Osteocyte (in vitro differentiated cells): ENCODE results near the gene RGS7. TPM values are rescaled to one million over a fixed set of nuclear protein-coding genes. Genes with fewer than 3 reads are reported as not detected.
A peak's percentile ranks its signal among the peaks of the same experiment; 100 is the strongest.

ENCODE experiments used
- DNase-seq: peaks from one replicate; pipeline ENCODE4 v3.0.0; 2021; ENCODE audit warnings: mixed read lengths; ENCODE audit not compliant: unreplicated experiment; ENCODE audit errors: extremely low spot score
- H3K27ac Mint-ChIP-seq: one replicate; pipeline ENCODE4 v1.8.0; 2021; ENCODE audit warnings: mild to moderate bottlenecking, mixed read lengths; ENCODE audit not compliant: unreplicated experiment
- H3K27me3 Mint-ChIP-seq: one replicate; pipeline ENCODE4 v1.8.0; 2021; ENCODE audit warnings: mixed read lengths; ENCODE audit not compliant: unreplicated experiment
- H3K36me3 Mint-ChIP-seq: one replicate; pipeline ENCODE4 v1.8.0; 2021; ENCODE audit warnings: mixed read lengths; ENCODE audit not compliant: unreplicated experiment
- H3K4me1 Mint-ChIP-seq: one replicate; pipeline ENCODE4 v1.8.0; 2021; ENCODE audit warnings: mixed read lengths; ENCODE audit not compliant: unreplicated experiment
- H3K4me3 Mint-ChIP-seq: one replicate; pipeline ENCODE4 v1.8.0; 2021; ENCODE audit warnings: mild to moderate bottlenecking, moderate library complexity, mixed read lengths; ENCODE audit not compliant: unreplicated experiment
- H3K9me3 Mint-ChIP-seq: one replicate; pipeline ENCODE4 v1.8.0; 2021; ENCODE audit warnings: mixed read lengths; ENCODE audit not compliant: unreplicated experiment
- total RNA-seq: library from RNA; stranded (reverse); gene quantifications from 2 replicates; pipeline ENCODE4 v1.2.1, GENCODE V29; 2021
- TF ChIP-seq, protein P1 (sequence below): fragments of 200-600 bp; sonication (generic); IDR thresholded peaks from 2 replicates; pipeline ENCODE4 v1.5.0; 2021; ENCODE audit warnings: antibody characterized with exemption, mild to moderate bottlenecking, moderate library complexity

The RGS7 gene
- total RNA-seq, 1 donor from 2014 or later, result 10.9 TPM

DNA sequence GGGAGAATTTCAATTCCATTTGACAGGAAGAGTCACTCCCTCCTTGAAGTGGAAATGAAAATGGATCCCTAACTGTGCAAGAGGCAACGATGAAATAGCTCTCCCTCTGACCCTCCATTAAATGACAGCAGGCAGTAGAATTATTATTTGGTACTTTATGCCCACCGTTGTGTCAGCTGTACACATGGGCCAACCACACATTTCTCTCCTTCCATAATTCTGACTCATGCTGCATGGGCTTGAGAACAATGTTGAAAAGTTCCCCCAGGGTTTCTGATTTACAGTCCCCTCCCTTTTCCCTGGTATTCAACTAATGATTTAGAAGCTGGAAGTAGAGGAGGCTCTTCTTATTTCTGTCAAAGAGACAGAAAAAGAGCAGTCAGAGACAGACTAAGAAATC, 103.5 kb downstream of the RGS7 start:
- no peak overlapping the region for H3K4me3 Mint-ChIP-seq
- DNase-seq, result no peak
- peak overlapping the region; percentile 51 for H3K27ac Mint-ChIP-seq
- peaks cover 28% of the 10 kb centered on the region for H3K4me1 Mint-ChIP-seq
- peaks cover 8% of the 10 kb centered on the region for H3K36me3 Mint-ChIP-seq
- TF ChIP-seq, protein P1, sequence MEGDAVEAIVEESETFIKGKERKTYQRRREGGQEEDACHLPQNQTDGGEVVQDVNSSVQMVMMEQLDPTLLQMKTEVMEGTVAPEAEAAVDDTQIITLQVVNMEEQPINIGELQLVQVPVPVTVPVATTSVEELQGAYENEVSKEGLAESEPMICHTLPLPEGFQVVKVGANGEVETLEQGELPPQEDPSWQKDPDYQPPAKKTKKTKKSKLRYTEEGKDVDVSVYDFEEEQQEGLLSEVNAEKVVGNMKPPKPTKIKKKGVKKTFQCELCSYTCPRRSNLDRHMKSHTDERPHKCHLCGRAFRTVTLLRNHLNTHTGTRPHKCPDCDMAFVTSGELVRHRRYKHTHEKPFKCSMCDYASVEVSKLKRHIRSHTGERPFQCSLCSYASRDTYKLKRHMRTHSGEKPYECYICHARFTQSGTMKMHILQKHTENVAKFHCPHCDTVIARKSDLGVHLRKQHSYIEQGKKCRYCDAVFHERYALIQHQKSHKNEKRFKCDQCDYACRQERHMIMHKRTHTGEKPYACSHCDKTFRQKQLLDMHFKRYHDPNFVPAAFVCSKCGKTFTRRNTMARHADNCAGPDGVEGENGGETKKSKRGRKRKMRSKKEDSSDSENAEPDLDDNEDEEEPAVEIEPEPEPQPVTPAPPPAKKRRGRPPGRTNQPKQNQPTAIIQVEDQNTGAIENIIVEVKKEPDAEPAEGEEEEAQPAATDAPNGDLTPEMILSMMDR, result no peak
- H3K27me3 Mint-ChIP-seq, result no peaks in the 10 kb centered on the region
- H3K9me3 Mint-ChIP-seq, result peaks cover 15% of the 10 kb centered on the region

DNA sequence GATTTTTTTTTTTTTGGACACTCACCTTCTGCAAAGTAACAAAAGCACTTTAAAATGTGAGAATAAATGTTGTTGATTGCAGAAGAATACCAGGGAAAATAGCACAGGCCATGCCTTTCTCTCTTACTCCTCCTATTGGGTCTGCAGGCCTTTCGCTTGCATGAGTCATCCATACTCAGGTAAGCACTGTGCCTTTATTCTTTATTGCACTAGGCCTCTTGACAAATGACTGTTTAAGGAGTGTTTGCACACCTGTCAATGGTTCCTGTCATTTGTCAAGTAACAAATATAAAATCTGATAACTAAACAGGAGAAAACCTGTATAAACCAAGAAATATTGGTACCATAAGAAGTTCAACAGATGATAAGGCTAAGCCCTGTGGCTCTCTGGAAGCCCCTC, 106.5 kb downstream of the RGS7 start:
- Mint-ChIP-seq H3K9me3 (peaks cover 17% of the 10 kb centered on the region), H3K4me1 (peaks cover 25% of the 10 kb centered on the region), H3K27ac (no peak overlapping the region), H3K4me3 (no peak overlapping the region), H3K27me3 (no peaks in the 10 kb centered on the region), H3K36me3 (peaks cover 10% of the 10 kb centered on the region)
- DNase-seq, result no peak
- TF ChIP-seq, protein P1, result no peak

DNA sequence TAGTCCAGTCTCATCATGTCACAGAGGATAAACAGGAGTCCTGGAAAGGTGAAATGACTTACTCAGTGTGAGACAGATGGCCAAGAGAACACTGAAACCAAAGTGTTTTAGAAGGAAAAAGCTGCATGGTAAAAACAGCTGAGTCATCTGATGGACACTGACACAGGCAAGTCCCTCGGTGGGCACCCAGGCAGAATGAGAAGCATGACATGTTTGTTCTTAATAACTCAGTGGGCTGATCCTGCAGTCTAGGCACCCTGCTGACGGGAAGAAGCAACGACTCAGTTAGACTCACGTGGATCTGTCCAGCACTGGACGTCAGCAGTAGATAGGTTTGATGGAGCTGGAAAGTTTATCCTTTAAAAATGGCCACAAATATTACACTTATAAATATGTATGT, 116.9 kb downstream of the RGS7 start:
- Mint-ChIP-seq H3K9me3 (peaks cover 7% of the 10 kb centered on the region), H3K4me3 (no peak overlapping the region), H3K27ac (peak overlapping the region; percentile 36), H3K36me3 (peaks cover 3% of the 10 kb centered on the region), H3K27me3 (no peaks in the 10 kb centered on the region), H3K4me1 (peaks cover 11% of the 10 kb centered on the region)
- no peak for DNase-seq
- TF ChIP-seq, protein P1, result no peak

DNA sequence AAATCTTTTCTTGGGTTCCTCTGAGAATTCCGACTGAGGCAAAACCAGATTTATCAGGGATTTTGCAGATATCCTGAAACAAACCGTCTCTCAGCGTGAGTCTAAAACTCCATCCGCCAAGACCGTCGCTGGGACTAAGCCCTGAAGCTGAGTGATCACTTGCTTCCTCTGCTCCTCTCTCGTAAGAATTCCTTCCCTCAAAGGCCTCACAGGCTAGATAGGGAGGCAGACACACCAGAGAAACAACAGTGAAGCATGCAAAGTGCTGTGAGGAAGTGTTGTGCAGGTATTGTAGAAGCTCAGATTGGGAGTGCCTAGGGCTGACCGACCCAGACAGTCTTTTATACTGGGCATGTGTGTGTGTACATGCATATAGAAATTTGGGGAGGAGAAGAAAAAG, 119.1 kb downstream of the RGS7 start:
- Mint-ChIP-seq H3K4me3 (no peak overlapping the region), H3K9me3 (peaks cover 4% of the 10 kb centered on the region), H3K27me3 (no peaks in the 10 kb centered on the region), H3K4me1 (peaks cover 13% of the 10 kb centered on the region), H3K36me3 (peaks cover 3% of the 10 kb centered on the region), H3K27ac (no peak overlapping the region)
- TF ChIP-seq, protein P1, result no peak
- no peak for DNase-seq

DNA sequence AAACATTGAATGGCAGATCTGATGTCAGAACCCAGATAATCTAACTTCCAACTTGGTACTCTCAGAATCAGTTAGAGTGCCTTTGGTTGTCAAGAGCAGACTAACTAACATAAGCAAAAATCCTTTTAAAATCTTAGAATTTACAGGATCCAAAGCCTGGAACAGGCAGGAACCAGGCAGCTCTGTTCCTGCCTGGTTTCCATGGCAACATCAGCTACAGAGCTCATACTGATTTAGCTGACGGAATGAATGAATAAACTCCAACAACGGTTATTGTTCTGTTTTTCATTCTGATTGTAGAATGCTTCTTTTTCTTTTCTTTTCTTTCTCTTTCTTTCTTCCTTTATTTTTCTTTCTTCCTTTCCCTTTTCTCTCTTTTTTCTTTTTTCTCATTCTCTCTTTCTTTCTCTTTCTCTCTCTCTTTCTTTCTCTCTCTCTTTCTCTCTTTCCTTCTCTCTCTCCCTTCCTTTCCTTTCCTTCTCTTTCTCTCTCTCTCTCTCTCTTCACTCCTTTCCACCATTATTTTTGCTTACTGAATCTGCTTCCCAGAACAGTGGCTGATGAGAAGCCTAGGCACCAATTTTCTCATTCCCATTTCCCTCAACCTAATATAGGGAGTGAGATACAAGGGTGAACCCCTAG, 121.6 kb downstream of the RGS7 start:
- Mint-ChIP-seq H3K4me3 (no peak overlapping the region), H3K27me3 (no peaks in the 10 kb centered on the region), H3K36me3 (peaks cover 3% of the 10 kb centered on the region), H3K9me3 (no peaks in the 10 kb centered on the region), H3K4me1 (peaks cover 13% of the 10 kb centered on the region), H3K27ac (peak overlapping the region; percentile 48)
- TF ChIP-seq, protein P1, result no peak
- DNase-seq, result no peak
